ENCODE measurements around the gene ZNF74.
"Not testable (repeated sequence)": the region's sequence is repeated elsewhere in the genome, so short reads cannot be mapped to it uniquely, and the experiment has no call there.

The ZNF74 gene

DNA sequence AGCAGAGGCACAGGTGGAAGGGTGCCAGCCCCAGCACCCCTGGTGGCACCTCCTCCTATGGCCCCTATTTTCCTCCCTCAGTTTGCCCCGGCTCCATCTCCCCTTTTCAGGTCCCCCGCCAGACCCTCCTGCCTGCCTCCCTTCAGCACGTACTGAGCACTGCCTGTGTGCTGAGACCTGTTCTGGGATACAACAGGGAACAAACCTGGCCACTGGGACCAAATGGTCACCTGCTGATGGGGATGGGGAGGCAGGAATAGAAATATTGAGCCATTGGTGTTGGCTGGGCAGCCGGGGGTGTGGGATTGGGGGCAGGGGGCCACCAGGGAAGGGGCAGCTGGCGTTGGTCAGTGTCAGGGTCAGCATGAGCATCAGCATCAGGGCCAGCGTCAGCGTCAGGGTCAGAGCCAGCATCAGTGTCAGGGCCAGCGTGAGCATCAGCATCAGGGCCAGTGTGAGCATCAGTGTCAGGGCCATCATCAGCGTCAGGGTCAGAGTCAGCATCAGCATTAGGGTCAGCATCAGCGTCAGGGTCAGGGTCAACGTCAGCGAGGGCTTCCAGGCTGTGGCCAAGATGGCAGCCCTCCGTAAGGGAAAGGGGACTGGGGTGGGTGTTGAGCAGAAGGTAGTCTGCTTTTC is 7.5 kb downstream of the ZNF74 start:
- no peak for DNase-seq

DNA sequence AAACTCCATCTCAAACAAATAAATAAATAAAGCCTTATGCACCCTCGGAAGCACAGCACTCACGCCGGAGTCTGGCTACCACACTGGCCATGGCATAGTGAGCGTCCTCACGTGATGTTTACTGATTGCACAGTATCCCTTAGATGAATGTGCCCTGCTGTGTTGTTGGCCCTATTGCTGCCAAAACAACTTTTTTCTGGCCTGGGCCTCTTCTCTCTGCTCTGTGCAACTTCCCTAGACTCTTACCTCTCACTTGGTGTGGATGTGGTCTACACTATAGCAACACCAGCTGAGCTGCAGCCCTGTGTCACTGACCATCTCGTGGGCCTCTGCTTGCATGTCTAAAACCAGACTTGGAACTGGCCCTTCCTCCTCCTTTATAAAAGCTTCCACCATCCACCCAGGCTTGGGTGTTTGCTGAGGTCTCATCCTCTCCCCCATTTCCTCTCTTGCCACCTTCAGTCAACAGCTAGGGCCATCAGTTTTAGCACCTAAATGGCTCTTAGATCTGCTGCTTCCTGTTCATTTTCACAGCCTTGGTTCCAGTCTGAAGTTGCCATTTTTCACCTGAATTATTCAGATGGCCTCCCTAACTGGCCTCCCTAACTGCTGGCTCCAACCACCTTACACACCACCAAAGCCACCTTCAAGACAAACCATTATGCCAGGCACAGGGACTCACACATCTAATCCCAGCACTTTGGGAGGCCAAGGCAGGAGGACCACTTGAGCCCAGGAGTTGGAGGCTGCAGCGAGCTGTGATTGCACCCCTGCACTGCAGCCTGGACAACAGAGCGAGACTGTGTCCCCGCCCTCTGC is 9.2 kb downstream of the ZNF74 start:
- no peak for DNase-seq

GRCh38 chr22:20403779-20404140 is 9.8 kb downstream of the ZNF74 start:
- no peak for DNase-seq

DNA sequence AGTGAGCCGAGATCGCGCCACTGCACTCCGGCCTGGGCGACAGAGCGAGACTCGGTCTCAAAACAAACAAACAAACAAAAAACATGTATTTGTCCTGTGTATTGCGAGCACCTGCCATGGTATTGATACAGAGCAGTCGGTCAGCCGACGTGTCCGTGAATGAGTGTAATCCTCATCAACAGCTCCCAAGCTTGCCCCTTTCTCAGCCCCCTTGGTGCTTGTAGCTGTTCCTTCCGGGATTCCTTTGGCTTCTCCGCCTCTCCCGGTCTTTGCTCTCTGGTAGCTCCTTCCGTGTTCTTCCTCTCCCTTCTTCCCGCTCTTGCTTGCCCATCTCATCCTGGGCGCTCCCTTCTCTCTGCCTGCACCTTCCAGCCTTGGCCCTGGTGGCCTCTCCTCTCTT is 10.9 kb downstream of the ZNF74 start:
- DNase-seq: no peak

GRCh38 chr22:20405291-20405930 is 11.5 kb downstream of the ZNF74 start:
- no peak for DNase-seq

DNA sequence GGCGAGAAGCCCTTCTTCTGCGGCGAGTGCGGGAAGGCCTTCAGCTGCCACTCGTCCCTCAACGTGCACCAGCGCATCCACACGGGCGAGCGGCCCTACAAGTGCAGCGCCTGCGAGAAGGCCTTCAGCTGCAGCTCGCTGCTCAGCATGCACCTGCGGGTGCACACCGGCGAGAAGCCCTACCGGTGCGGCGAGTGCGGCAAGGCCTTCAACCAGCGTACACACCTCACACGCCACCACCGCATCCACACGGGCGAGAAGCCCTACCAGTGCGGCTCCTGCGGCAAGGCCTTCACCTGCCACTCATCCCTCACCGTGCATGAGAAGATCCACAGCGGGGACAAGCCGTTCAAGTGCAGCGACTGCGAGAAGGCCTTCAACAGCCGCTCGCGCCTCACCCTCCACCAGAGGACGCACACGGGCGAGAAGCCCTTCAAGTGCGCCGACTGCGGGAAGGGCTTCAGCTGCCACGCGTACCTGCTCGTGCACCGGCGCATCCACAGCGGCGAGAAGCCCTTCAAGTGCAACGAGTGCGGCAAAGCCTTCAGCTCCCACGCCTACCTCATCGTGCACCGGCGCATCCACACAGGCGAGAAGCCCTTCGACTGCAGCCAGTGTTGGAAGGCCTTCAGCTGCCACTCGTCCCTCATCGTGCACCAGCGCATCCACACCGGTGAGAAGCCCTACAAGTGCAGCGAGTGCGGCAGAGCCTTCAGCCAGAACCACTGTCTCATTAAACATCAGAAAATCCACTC is 12.2 kb downstream of the ZNF74 start:
- DNase-seq: no peak

GRCh38 chr22:20406686-20407408 is 12.9 kb downstream of the ZNF74 start:
- DNase-seq: no peak

- DNase-seq: no peak
Measured at GRCh38 chr22:20407829-20408228, 13.9 kb downstream of the ZNF74 start.

DNA sequence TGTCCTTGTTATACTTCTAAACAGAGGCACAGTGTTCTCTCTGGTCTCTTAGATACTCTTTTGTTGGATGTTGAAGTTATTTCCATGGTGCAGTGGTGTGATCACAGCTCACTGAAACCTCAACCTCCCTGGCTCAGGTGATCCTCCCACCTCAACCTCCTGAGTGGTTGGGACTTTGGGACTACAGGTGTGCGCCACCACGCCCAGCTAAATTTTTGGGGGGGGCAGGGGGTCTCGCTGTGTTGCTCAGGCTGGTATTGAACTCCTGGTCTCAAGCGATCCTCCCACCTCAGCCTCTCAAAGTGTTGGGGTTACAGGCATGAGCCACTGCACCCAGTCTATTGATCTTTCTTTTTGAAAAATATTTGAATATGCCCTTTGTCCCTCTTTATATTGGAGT is 14.9 kb downstream of the ZNF74 start:
- DNase-seq: no peak

- DNase-seq: not testable (repeated sequence)
Measured at GRCh38 chr22:20409385-20409784, 15.4 kb downstream of the ZNF74 start.

- no peak for DNase-seq
Measured at GRCh38 chr22:20412474-20413216, 18.7 kb downstream of the ZNF74 start.

DNA sequence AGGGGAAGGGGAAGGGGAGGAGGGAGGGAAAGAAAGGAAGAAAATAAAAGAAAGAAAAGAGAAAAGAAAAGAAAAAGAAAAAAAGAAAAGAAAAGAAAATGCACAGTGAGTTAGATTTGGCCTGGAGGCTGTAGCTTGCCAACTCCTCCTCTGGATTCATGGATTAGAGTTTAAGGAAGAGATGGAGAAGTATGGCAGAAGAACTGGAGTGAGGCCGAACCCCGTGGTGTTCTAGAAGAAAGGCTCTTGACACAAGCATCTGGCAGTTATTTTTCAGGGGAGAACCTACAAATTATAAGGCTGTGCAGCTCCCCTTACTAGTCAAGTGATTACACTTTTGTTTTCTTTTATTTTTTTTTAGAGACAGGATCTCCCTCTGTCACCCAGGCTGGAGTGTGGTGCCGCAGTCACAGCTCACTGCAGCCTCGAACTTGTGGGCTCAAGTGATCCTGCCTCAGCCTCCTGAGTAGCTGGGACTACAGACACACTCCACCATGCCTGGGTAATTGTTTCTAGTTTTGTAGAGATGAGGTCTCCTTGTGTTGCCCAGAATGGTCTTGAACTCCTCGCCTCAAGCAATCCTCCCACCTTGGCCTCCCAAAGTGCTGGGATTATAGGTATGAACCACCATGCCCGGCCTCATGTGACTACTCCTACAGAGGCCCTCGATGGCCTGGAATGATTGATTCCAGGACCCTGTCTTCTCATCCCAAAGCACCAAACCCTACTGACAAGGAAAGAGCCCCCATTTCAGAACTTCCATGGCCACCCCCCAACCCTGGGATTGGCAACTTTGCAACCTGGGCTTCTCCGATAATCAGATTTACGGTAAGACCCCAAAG is 19.5 kb downstream of the ZNF74 start:
- no peak for DNase-seq

- DNase-seq: no peak
Measured at GRCh38 chr22:20414059-20414440, 20.1 kb downstream of the ZNF74 start.

DNA sequence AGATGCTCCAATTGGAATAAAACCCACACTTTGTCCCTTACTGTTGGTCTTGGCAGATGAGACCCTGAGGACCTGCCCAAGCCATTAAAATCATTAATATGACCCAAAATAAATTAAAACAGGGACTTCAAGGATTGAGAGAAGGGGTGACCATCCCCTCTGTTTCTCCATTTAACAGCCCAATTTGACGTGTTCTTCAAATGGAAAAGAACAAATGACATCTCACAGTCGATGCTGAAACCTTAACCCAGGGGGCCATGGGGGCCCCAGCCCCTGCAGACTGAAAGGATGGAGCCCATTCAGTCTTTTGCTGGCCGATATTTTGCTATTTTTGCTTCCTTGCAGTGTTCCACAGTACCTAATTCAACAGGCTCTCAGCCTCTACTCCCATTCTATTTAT is 20.5 kb downstream of the ZNF74 start:
- DNase-seq: no peak

DNA sequence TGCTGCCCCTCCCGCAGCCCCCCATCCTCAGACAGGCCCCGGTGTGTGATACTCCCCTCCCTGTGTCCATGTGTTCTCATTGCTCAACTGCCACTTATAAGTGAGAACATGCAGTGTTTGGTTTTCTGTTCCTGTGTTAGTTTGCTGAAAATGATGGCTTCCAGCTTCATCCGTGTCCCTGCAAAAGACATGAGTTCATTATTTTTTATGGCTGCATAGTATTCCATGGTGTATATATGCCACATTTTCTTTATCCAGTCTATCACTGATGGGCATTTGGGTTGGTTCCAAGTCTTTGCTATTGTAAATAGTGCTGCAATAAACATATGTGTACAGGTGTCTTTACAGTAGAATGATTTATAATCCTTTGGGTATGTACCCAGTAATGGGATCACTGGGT is 21.3 kb downstream of the ZNF74 start:
- DNase-seq: not testable (repeated sequence)

- DNase-seq: not testable (repeated sequence)
Measured at GRCh38 chr22:20415699-20416098, 21.7 kb downstream of the ZNF74 start.

GRCh38 chr22:20418211-20418788 is 24.3 kb downstream of the ZNF74 start:
- DNase-seq: peak; percentile 80

- no peak for DNase-seq
Measured at GRCh38 chr22:20419664-20419951, 25.7 kb downstream of the ZNF74 start.

DNA sequence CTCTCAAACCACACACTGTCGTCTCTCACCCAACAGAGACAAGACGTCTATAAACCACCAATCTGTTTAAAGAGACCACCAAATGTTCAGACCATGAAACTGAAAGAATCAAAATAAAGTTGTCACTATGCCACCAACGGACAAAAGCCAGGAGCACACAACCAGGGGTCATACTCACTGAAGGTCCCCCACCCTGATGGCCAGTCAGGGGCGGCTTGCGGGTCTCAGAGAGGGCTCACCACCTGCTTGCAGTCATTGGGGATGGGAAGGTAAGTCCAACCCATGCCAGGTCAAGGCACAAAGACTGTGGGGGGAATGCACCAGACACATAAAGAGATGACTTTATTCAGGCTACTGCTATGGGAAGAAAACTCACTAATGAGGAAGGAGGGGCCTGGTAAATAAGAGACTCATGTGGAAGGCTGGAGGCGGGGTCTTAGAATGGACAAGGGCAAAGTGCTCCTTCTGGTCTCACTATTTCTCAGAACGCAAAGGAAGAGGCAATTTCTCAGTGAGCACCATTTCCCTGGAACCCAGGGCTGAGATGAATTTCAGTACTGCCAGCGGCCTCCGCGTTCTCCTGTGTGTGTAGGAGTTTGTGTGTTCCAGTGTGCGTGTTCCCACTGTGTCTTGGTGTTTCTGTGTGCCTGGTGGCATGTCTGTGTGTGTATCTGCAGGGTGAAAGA is 26.3 kb downstream of the ZNF74 start:
- no peak for DNase-seq

GRCh38 chr22:20421507-20421874 is 27.5 kb downstream of the ZNF74 start:
- no peak for DNase-seq
